Uterus (tissue), 4 donors: ENCODE data around the gene KLC1. TPM values are rescaled to one million over a fixed set of nuclear protein-coding genes. Genes with fewer than 3 reads are reported as not detected.
A peak's percentile ranks its signal among the peaks of the same experiment; 100 is the strongest.

Experiments used
- DNase-seq, 2 donors: peaks; one replicate each; pipeline ENCODE4 v3.0.0-alpha.2; 2019 to 2020
- H3K27ac ChIP-seq, 2 donors: fragments of 200-600 bp; sonication (generic); 1 replicate in 1 of 2; 2 replicates in 1 of 2; pipeline ENCODE4 v1.5.1; 2016 to 2018
- H3K27me3 ChIP-seq, 2 donors: fragments of 200-600 bp; sonication (generic); one replicate each; pipeline ENCODE4 v1.5.1; 2018 to 2019; ENCODE audit warnings: control low read depth in 1 of 2
- H3K36me3 ChIP-seq, 2 donors: fragments of 200-600 bp; sonication (generic); one replicate each; pipeline ENCODE4 v1.5.1; 2019; ENCODE audit warnings: control low read depth in 1 of 2
- H3K4me1 ChIP-seq, 2 donors: fragments of 200-600 bp; sonication (generic); one replicate each; pipeline ENCODE4 v1.5.1; 2018 to 2019; ENCODE audit warnings: control low read depth in 1 of 2
- H3K4me3 ChIP-seq, 2 donors: fragments of 200-600 bp; sonication (generic); 1 replicate in 1 of 2; 2 replicates in 1 of 2; pipeline ENCODE4 v1.5.1; 2018 to 2019; ENCODE audit warnings: mild to moderate bottlenecking in 1 of 2
- H3K9me3 ChIP-seq, 2 donors: fragments of 200-600 bp; sonication (generic); one replicate each; pipeline ENCODE4 v1.5.1; 2019; ENCODE audit warnings: control low read depth in 1 of 2
- POLR2A ChIP-seq, 2 donors: fragments of 450-650 bp; IDR thresholded peaks; one replicate each; pipeline ENCODE4 v1.6.1; 2016; ENCODE audit warnings: antibody characterized with exemption in 2 of 2, mild to moderate bottlenecking in 1 of 2, moderate library complexity in 1 of 2
- intact Hi-C: fragments of 100-400 bp; cut with DNase I; formaldehyde crosslinking; loops from one replicate; pipeline ENCODE4 v1.15.1; 2023; ENCODE audit warnings: low total_unique reads
- total RNA-seq, 4 donors: library from RNA; depleted of rRNA in 3 of 4; stranded (reverse); fragments of >200 nt in 3 of 4; gene quantifications; one replicate each; pipeline versions ENCODE4 v1.1.0 to v1.2.4, GENCODE V29; 2014 to 2023
- TF ChIP-seq, protein P1 (sequence below), 4 experiments: fragments of 200-600 bp in 2 of 4; fragments of 450-650 bp in 2 of 4; sonication (generic) in 2 of 4; IDR thresholded peaks; one replicate each; pipeline ENCODE4 v1.5.1; 2016 to 2019; ENCODE audit warnings: antibody characterized with exemption in 4 of 4, mild to moderate bottlenecking in 2 of 4, moderate library complexity in 1 of 4
- donor health status: DM: yes; HTN: yes; CAD: no.

KLC1 gene
- total RNA-seq, 4 donors from 2014 or later: 130 to 459 (median 285) TPM

DNA sequence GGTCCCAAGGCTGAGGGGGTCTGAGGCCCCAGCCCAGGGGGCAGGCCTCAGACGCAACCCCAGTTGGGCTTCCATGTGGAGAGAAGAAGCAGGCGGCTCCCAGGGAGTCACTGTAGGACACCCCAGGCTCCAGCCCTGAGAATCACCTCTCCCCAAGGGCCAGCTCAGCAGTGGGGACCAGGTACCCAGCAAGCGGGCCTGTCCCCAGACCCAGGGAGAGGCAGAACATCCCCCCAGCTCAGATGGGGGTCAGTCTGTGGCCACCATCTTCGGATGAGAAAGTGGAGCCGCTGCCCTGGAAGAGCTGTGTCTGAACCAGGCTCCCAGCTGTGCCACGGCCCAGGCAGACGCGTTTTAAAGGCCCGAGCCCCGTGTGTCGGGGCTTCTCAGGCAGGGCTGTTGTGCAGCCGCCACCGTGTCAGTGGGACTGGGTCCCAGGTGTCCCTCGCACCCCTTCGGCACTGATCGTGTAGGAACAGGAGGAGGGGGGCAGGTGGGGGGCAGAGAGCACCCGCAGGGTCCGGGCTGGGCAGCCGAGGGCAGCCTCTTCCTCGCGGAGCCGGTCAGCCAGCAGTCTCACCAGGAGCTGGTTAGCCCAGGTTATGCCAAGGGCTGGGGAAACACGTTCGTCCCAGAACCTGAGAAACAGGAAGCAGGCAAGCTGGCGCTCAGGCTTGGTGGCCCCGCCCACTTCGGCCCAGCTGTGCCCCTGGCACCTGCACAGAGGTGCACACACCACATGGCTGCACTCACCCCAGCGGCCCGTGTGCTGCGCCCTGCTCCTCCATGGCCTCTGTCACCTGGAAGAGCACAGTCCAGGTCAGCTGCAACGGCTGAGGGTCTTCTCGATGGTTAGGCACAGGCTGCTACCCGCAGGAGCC is 69.6 kb downstream of the KLC1 start:
- H3K36me3 ChIP-seq: no peaks in the 10 kb centered on the region
- intact Hi-C loops: no loop called here
- no peak for DNase-seq
- TF ChIP-seq POLR2A (IDR thresholded peaks at IDR 0.05): no peak
- TF ChIP-seq, protein P1, sequence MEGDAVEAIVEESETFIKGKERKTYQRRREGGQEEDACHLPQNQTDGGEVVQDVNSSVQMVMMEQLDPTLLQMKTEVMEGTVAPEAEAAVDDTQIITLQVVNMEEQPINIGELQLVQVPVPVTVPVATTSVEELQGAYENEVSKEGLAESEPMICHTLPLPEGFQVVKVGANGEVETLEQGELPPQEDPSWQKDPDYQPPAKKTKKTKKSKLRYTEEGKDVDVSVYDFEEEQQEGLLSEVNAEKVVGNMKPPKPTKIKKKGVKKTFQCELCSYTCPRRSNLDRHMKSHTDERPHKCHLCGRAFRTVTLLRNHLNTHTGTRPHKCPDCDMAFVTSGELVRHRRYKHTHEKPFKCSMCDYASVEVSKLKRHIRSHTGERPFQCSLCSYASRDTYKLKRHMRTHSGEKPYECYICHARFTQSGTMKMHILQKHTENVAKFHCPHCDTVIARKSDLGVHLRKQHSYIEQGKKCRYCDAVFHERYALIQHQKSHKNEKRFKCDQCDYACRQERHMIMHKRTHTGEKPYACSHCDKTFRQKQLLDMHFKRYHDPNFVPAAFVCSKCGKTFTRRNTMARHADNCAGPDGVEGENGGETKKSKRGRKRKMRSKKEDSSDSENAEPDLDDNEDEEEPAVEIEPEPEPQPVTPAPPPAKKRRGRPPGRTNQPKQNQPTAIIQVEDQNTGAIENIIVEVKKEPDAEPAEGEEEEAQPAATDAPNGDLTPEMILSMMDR (IDR thresholded peaks at IDR 0.05): no peak
- no peaks in the 10 kb centered on the region for H3K9me3 ChIP-seq
- H3K27me3 ChIP-seq: no peaks in the 10 kb centered on the region
- H3K27ac ChIP-seq: peak overlapping the region; percentile 28 to 67
- peaks cover 11 to 14% of the 10 kb centered on the region in 2 donors for H3K4me1 ChIP-seq
- H3K4me3 ChIP-seq: no peak overlapping the region

DNA sequence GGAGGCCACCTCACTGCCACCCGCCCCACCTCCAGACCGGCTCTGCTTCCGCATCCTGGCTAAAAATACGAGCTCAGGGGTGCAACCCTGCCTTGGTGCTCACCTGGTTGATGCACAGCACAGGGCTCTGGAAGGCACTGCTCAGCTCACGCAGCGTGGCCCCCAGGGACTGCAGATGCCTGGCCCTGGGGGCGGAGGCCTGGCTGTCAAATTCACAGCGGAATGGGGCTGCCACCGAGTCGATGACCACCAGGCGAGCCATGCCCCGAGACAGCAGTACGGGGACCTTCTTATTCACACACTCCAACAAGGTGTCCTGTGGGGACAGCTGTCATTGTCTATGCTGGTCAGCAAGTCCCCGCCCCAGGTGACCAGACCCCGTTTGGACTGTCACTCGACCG is 70.2 kb downstream of the KLC1 start:
- Histone ChIP-seq H3K9me3 (no peaks in the 10 kb centered on the region), H3K36me3 (no peaks in the 10 kb centered on the region), H3K27ac (no peak overlapping the region), H3K27me3 (no peaks in the 10 kb centered on the region), H3K4me3 (no peak overlapping the region), H3K4me1 (peaks cover 11 to 17% of the 10 kb centered on the region in 2 donors)
- no peak for DNase-seq
- intact Hi-C loops: no loop called here
- TF ChIP-seq, protein P1 (IDR thresholded peaks at IDR 0.05): no peak
- TF ChIP-seq POLR2A (IDR thresholded peaks at IDR 0.05): no peak

DNA sequence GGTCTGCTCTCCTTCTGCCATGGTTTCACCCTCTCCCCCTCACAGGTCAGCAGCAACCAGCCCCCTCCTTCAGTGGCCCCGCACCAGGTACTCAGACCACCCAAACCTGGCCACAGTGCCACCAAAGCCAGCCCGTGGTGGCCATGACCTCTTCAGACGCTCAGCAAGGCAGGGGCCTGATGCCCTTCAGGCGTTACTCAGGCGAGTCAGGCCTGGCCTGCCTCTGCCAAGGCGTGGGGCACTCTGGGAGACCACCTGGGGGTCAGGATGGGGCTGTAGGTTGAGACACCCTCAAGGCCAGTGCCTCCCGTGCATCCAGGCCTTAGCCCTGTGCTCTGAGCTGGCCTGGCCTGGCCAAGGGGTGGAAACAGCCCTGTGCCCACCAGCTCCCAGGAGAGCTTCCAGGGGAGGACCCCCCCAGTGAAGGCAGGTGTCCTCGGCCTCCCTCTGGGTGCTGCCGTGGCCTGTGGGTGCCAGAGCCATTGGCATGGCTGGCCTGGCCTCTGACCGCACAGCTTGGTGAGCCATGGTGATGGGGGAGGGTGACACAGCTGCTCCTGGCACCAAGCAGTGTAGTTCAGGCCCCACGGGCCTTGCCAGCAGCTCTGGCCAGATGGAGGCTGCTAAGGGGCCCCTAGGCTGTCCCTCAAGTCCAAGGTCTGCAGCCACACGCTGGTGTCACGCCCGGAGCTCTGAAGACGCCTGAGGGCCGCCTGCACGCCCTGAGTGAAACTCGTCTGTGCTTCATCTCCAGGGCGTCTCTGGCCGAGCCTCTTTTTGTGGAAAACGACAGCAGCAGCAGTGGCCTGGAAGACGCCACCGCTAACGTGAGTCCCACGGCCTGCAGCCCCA is 71.1 kb downstream of the KLC1 start:
- DNase-seq: no peak

DNA sequence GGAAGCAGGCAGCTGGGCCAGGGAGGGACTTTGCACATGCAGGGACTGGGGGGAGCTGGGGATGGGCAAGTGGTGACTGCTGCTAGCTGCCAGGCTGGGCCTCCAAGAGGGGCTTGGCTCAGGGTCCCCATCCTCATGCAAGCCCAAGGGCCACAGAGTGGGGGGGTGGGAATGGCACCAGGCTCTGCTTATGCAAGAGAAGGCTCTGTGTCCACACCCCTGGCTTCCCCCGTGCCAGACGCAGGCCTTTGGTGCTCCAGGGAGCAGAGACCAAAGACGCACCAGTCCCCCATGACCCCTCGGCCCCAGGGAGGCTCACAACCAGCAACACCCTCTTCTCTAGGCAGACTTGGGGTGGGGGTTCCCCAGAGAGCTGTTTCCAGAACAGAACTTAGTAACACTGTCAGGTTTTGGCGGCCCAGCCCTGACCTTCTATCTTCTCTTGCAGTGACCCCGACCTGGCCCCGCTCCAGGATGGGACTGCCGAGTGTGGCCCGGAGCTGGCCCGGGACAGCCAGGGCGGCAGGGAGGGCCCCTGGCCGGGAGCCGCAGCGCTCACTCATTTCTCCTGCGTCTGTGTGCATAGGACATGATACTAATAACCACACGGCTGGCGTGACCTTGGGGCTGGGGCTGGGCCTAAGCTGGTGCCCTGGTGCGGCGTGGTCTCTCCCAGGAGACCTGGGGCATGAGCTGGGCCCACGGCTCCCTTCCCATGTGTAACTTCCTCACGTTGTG is 71.9 kb downstream of the KLC1 start:
- no peak for DNase-seq
- no peak overlapping the region for H3K27ac ChIP-seq
- peaks cover 11 to 17% of the 10 kb centered on the region in 2 donors for H3K4me1 ChIP-seq
- intact Hi-C loops: no loop called here
- no peak overlapping the region for H3K4me3 ChIP-seq
- H3K36me3 ChIP-seq: no peaks in the 10 kb centered on the region
- no peaks in the 10 kb centered on the region for H3K27me3 ChIP-seq
- TF ChIP-seq, protein P1 (IDR thresholded peaks at IDR 0.05): no peak
- no peak for TF ChIP-seq POLR2A (IDR thresholded peaks at IDR 0.05)
- no peaks in the 10 kb centered on the region for H3K9me3 ChIP-seq

More for the DNA sequence above, 71.1 kb downstream of the KLC1 start:
- Histone ChIP-seq H3K9me3 (no peaks in the 10 kb centered on the region), H3K4me1 (peaks cover 11 to 17% of the 10 kb centered on the region in 2 donors), H3K4me3 (no peak overlapping the region), H3K36me3 (no peaks in the 10 kb centered on the region), H3K27ac (no peak overlapping the region), H3K27me3 (no peaks in the 10 kb centered on the region)
- TF ChIP-seq, protein P1 (IDR thresholded peaks at IDR 0.05): no peak
- TF ChIP-seq POLR2A (IDR thresholded peaks at IDR 0.05): no peak
- intact Hi-C loops: no loop called here
